HS-27A (cell line): ENCODE results near the gene SLC24A3.
A peak's percentile ranks its signal among the peaks of the same experiment; 100 is the strongest.
"Not testable (repeated sequence)": the region's sequence is repeated elsewhere in the genome, so short reads cannot be mapped to it uniquely, and the experiment has no call there.

Source experiments
- DNase-seq: peaks from one replicate; pipeline ENCODE4 v3.0.0-alpha.2; 2012; ENCODE audit warnings: low read depth, missing footprints

The SLC24A3 gene

GRCh38 chr20:19747903-19748302 is 535.5 kb downstream of the SLC24A3 start:
- DNase-seq, result no peak

- DNase-seq, result no peak
Measured at GRCh38 chr20:19748681-19749080, 536.2 kb downstream of the SLC24A3 start.

- no peak for DNase-seq
Measured at GRCh38 chr20:19749618-19750071, 537.2 kb downstream of the SLC24A3 start.

GRCh38 chr20:19750101-19750606 is 537.7 kb downstream of the SLC24A3 start:
- no peak for DNase-seq

- no peak for DNase-seq
Measured at GRCh38 chr20:19750907-19751636, 538.6 kb downstream of the SLC24A3 start.

GRCh38 chr20:19754201-19754600 is 541.8 kb downstream of the SLC24A3 start:
- not testable (repeated sequence) for DNase-seq

- DNase-seq, result no peak
Measured at GRCh38 chr20:19756761-19757486, 544.5 kb downstream of the SLC24A3 start.

GRCh38 chr20:19757487-19758132 is 545.2 kb downstream of the SLC24A3 start:
- DNase-seq, result peak; percentile 67

GRCh38 chr20:19758133-19758500 is 545.7 kb downstream of the SLC24A3 start, which contains the start of gene RIN2:
Gene RIN2, plus strand, starts transcription at chr20:19758258. Its CDS starts 131,344 bp downstream, at chr20:19889602.
- no peak for DNase-seq

- DNase-seq, result no peak
Measured at GRCh38 chr20:19758501-19759331, 546.3 kb downstream of the SLC24A3 start.

GRCh38 chr20:19760371-19760721 is 547.9 kb downstream of the SLC24A3 start:
- no peak for DNase-seq

- DNase-seq, result no peak
Measured at GRCh38 chr20:19761326-19761725, 548.9 kb downstream of the SLC24A3 start.

- DNase-seq, result no peak
Measured at GRCh38 chr20:19761841-19762240, 549.4 kb downstream of the SLC24A3 start.

GRCh38 chr20:19764207-19764606 is 551.8 kb downstream of the SLC24A3 start:
- no peak for DNase-seq

GRCh38 chr20:19765266-19765665 is 552.8 kb downstream of the SLC24A3 start:
- no peak for DNase-seq

GRCh38 chr20:19765913-19766312 is 553.5 kb downstream of the SLC24A3 start:
- no peak for DNase-seq

- DNase-seq, result no peak
Measured at GRCh38 chr20:19767070-19767469, 554.6 kb downstream of the SLC24A3 start.

GRCh38 chr20:19768325-19768842 is 555.9 kb downstream of the SLC24A3 start:
- no peak for DNase-seq

GRCh38 chr20:19769507-19769906 is 557.1 kb downstream of the SLC24A3 start:
- no peak for DNase-seq

GRCh38 chr20:19770375-19770774 is 557.9 kb downstream of the SLC24A3 start:
- no peak for DNase-seq

- DNase-seq, result no peak
Measured at GRCh38 chr20:19771031-19771430, 558.6 kb downstream of the SLC24A3 start.
